ENCODE data around the gene UBE2E2.

UBE2E2 gene

GRCh38 chr3:23527326-23527725 lies 324.2 kb downstream of the UBE2E2 start:
- no peak for TF ChIP-seq FOXP2 (optimal IDR thresholded peaks at IDR 0.05; ENCODE audit: borderline replicate concordance, extremely low read depth, extremely low read length, insufficient read depth)
- no peak for TF ChIP-seq SIN3A (IDR thresholded peaks at IDR 0.05; ENCODE audit: borderline replicate concordance, insufficient read depth, low read length)
- TF ChIP-seq POLR2AphosphoS5 (IDR thresholded peaks at IDR 0.05; ENCODE audit: low read depth, low read length) = no peak
- no peak for TF ChIP-seq REST (IDR thresholded peaks at IDR 0.05; ENCODE audit: insufficient read depth in 1 of 2, low read depth in 2 of 2, low read length in 2 of 2)
- no peak for TF ChIP-seq TAF1 (IDR thresholded peaks at IDR 0.05; ENCODE audit: borderline replicate concordance, insufficient read depth, low read length)

DNA sequence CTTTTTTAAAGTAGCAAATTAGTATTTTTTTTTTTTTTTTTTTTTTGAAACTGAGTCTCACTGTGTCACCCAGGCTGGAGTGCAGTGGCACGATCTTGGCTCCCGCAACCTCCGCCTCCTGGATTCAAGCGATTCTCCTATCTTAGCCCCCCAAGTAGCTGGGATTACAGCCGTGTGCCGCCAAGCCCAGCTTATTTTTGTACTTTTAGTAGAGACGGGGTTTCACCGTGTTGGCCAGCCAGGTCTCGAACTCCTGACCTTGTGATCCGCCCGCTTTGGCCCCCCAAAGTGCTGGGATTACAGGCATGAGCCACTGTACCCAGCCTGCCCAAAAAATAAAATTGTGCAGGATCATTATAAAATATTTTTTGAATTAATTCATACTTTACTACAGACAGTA lies 330.5 kb downstream of the UBE2E2 start:
- TF ChIP-seq POLR2AphosphoS5 (IDR thresholded peaks at IDR 0.05; ENCODE audit: low read depth, low read length) (no peak), TAF1 (IDR thresholded peaks at IDR 0.05; ENCODE audit: borderline replicate concordance, insufficient read depth, low read length) (no peak), SIN3A (IDR thresholded peaks at IDR 0.05; ENCODE audit: borderline replicate concordance, insufficient read depth, low read length) (no peak), FOXP2 (optimal IDR thresholded peaks at IDR 0.05; ENCODE audit: borderline replicate concordance, extremely low read depth, extremely low read length, insufficient read depth) (no peak), REST (IDR thresholded peaks at IDR 0.05; ENCODE audit: insufficient read depth in 1 of 2, low read depth in 2 of 2, low read length in 2 of 2) (no peak)

- no peak for TF ChIP-seq FOXP2 (optimal IDR thresholded peaks at IDR 0.05; ENCODE audit: borderline replicate concordance, extremely low read depth, extremely low read length, insufficient read depth)
- TF ChIP-seq TAF1 (IDR thresholded peaks at IDR 0.05; ENCODE audit: borderline replicate concordance, insufficient read depth, low read length) = no peak
Measured at GRCh38 chr3:23533996-23534395, 330.9 kb downstream of the UBE2E2 start.

GRCh38 chr3:23537101-23537551 lies 334.0 kb downstream of the UBE2E2 start:
- no peak for TF ChIP-seq SIN3A (IDR thresholded peaks at IDR 0.05; ENCODE audit: borderline replicate concordance, insufficient read depth, low read length)
- no peak for TF ChIP-seq FOXP2 (optimal IDR thresholded peaks at IDR 0.05; ENCODE audit: borderline replicate concordance, extremely low read depth, extremely low read length, insufficient read depth)
- no peak for TF ChIP-seq REST (IDR thresholded peaks at IDR 0.05; ENCODE audit: insufficient read depth in 1 of 2, low read depth in 2 of 2, low read length in 2 of 2)
- no peak for TF ChIP-seq POLR2AphosphoS5 (IDR thresholded peaks at IDR 0.05; ENCODE audit: low read depth, low read length)
- TF ChIP-seq TAF1 (IDR thresholded peaks at IDR 0.05; ENCODE audit: borderline replicate concordance, insufficient read depth, low read length) = no peak

DNA sequence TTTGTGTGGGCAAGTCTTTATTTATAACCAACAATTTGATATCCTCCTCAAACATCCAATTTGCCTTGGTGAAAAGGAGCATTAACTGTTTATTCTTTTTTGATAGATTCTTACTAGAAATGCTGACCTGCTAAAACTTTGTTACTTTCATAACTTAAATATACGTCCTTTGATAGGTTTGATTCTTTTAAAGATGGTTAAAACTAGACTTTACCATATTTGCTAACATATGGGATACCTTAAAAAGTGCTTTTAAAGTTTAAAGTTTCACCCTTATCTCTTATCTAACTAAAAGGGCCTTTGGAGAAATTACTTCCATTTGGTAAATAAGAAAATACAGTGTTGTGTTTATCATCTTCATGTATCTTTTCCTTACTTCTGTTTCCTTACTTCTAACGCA lies 336.1 kb downstream of the UBE2E2 start:
- TF ChIP-seq REST (IDR thresholded peaks at IDR 0.05; ENCODE audit: insufficient read depth in 1 of 2, low read depth in 2 of 2, low read length in 2 of 2) (no peak), POLR2AphosphoS5 (IDR thresholded peaks at IDR 0.05; ENCODE audit: low read depth, low read length) (no peak)
